GM12872 (cell line): Measurements from ENCODE around the gene TNFRSF11A.

ENCODE experiments used
- TF ChIP-seq, protein P1 (sequence below): IDR thresholded peaks from 3 replicates; pipeline ENCODE4 v1.5.1; 2011; ENCODE audit warnings: low read depth, mild to moderate bottlenecking, low read length, moderate library complexity; ENCODE audit not compliant: insufficient read depth

The TNFRSF11A gene

DNA sequence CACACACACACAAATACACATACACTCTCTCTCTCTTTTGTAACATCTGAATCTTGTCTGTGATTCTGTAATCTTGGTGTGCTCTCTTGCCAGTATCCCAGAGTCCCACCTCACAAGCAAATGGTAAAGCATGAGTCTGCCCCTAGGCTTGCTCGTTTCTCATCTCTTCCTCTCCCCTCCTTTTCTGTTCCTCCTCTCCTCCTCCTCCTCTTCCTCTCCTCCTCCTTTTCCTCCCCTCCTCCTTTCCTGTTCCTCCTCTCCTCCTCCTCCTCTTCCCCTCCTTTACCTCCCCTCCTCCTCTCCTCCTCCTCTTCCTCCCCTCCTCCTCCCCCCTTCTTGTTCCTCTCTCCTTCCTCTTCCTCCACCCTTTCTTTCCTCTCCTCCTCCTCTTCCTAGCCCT is 59.0 kb downstream of the TNFRSF11A start:
- TF ChIP-seq, protein P1, sequence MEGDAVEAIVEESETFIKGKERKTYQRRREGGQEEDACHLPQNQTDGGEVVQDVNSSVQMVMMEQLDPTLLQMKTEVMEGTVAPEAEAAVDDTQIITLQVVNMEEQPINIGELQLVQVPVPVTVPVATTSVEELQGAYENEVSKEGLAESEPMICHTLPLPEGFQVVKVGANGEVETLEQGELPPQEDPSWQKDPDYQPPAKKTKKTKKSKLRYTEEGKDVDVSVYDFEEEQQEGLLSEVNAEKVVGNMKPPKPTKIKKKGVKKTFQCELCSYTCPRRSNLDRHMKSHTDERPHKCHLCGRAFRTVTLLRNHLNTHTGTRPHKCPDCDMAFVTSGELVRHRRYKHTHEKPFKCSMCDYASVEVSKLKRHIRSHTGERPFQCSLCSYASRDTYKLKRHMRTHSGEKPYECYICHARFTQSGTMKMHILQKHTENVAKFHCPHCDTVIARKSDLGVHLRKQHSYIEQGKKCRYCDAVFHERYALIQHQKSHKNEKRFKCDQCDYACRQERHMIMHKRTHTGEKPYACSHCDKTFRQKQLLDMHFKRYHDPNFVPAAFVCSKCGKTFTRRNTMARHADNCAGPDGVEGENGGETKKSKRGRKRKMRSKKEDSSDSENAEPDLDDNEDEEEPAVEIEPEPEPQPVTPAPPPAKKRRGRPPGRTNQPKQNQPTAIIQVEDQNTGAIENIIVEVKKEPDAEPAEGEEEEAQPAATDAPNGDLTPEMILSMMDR, result no peak

DNA sequence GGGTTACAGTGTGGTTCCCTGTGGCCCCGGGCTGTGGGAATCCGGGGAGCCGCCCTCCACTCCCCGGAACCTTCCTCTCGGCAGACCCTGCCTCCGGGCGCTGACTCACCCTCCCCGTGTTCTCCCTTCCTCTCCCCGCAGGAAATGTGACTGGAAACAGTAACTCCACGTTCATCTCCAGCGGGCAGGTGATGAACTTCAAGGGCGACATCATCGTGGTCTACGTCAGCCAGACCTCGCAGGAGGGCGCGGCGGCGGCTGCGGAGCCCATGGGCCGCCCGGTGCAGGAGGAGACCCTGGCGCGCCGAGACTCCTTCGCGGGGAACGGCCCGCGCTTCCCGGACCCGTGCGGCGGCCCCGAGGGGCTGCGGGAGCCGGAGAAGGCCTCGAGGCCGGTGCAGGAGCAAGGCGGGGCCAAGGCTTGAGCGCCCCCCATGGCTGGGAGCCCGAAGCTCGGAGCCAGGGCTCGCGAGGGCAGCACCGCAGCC is 59.5 kb downstream of the TNFRSF11A start:
- TF ChIP-seq, protein P1, result no peak

DNA sequence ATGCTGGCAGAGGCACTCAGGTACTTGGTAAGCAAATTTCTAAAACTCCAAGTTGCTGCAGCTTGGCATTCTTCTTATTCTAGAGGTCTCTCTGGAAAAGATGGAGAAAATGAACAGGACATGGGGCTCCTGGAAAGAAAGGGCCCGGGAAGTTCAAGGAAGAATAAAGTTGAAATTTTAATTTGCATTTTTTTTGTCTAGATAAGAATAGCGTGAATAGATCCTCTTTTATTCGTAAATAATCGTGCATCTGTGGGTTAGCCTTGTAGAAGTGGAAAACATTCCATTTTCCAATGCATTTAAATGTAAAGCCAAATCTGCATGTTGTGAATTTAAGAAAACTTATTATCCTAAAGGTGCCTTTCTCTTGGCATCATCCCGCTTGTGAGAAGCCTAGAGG is 61.0 kb downstream of the TNFRSF11A start:
- TF ChIP-seq, protein P1, result no peak

DNA sequence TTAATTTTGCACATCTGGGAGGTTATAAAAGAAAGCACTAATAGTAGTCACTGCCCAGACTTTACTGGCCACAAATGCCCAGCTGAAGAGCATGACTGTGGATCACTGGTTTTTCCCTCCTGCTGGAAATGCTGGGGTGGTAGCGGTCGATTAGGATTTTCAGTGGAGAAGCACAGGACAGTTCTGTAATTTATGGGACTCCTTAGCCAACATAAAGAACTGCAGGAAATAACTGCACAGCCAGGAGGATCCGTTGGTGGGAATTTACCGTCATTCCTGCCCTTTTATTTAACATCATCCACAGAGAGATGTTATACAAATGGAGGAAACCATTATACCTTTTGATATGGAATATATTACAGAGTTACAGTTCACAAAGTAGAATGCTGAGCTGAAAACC is 61.5 kb downstream of the TNFRSF11A start:
- TF ChIP-seq, protein P1, result no peak

DNA sequence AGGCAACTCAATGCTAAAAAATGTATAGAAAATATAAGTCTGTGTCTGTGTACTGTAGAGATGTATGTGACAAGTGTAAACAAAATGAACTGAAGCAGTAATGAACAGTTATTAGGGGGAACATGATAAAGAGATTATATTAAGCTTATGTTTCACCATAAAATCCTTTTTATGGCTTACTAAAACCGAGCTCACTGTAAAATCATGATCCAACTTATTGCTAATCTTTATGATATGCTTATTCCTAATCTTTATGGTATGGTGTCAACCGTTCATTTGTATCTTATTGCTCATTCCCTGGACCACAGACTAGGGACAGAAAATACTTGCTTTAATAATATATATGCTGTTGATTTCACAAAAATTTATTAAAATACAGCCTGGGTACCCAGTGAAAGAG is 62.1 kb downstream of the TNFRSF11A start:
- TF ChIP-seq, protein P1, result no peak

DNA sequence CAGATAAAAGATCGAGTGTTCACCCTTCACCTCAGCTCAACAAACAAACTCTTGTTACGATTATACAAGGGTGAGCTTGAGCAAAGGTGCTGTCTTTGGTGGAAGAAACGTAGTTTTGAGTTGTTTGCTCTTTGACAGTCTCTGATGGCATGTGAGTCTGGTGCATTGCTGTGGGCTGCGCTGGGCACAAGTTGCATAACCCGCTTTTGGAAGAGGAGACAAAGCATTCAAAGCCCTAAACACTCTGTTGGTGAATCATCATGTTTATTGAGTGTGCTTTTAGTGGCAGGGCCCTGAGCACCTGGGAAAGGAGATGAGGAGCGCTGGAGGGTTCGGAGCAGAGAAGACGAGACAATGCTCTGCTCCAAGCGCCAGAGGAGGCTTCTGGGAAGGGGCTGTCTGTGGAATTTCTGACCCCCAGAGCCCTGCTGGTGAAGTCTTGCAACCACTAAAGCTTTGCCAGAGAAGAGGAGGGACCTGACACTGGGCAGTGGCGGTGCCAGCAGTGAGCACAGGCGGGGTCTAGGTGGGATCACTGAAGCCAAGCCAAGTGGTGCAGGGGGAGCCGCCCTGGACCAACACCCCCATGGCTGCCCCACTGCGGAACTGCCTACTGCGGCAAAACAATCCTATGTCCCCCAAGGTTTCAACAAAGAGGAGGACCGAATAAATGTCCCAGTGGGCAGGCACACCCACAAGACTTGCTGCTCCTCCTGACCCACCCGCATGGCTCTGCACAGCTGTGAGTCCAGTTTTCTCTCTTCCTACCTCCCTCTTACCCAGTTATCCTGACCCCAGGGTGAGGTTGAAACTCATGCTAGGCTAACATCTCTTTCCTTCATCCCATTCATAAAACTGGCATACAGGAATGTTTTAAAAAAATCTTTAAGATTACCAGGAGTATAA is 64.0 kb downstream of the TNFRSF11A start:
- TF ChIP-seq, protein P1, result no peak

DNA sequence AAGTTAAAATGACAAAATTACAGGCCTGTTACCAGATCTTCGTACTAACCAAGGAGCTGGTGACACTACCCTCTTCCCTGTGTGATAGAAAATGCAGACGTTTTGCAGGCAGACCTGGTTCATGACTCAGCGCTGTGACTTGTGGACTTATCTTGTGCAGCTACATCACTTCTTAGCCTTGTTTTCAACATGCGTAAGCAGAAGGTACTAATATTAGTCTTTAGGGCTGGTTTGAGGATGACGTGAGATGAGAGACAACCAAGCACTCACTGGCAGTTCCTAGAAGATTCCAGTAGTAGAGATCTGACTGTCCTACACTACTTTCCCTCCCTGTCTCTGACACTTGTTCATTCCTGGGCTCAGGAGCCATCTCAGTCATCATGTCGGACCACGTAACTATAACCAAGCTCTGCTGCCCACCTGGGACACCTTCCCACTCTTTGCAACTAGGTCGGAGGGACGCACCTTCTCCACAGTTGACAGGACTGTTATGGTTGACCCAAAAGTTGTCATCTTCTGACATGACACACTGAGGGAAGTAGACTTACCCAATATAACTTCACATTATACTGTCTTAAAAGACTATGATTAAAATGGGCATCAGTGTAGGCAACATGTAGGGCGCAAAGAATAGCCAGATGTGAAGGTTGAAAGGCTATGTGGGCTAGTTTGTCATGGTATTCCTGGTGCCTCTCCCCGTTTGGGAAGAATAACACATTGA is 64.8 kb downstream of the TNFRSF11A start:
- TF ChIP-seq, protein P1, result no peak
